Pancreas (tissue), 10 donors: Measurements from ENCODE around the gene GANC. TPM values are rescaled to one million over a fixed set of nuclear protein-coding genes. Genes with fewer than 3 reads are reported as not detected.

Experiments used
- ATAC-seq, 4 donors: fragments of 200-7000 bp; cut with Tn5 transposase; one replicate each; pipeline versions ENCODE4 v1.8.0 to v1.9.1; 2020; ENCODE audit warnings: mild to moderate bottlenecking in 4 of 4, moderate library complexity in 4 of 4
- DNase-seq, 6 donors: peaks; one replicate each; pipeline ENCODE4 v3.0.0-alpha.2; 2020
- FAIRE-seq: peaks from 2 replicates; lab custom pipeline; 2012; peaks lifted over from hg19 to GRCh38; lab: Jason Lieb, UNC
- H3K27ac ChIP-seq, 4 donors: fragments of 200-600 bp; sonication (generic); 1 replicate in 3 of 4; 2 replicates in 1 of 4; pipeline versions ENCODE4 v1.5.0 to v1.8.0; 2020
- H3K27me3 ChIP-seq, 4 donors: fragments of 200-600 bp; one replicate each; pipeline ENCODE4 v1.8.0; 2021
- H3K36me3 ChIP-seq, 3 donors: fragments of 200-600 bp; sonication (generic) in 1 of 3; one replicate each; pipeline versions ENCODE4 v1.5.0 to v1.8.0; 2020 to 2021
- H3K4me1 ChIP-seq, 3 donors: fragments of 200-600 bp; one replicate each; pipeline ENCODE4 v1.8.0; 2021
- H3K4me3 ChIP-seq, 4 donors: fragments of 200-600 bp; sonication (generic) in 2 of 4; one replicate each; pipeline versions ENCODE4 v1.5.0 to v1.8.0; 2020 to 2021
- H3K9me3 ChIP-seq, 4 donors: fragments of 200-600 bp; one replicate each; pipeline ENCODE4 v1.8.0; 2021
- CTCF ChIP-seq, 4 donors: fragments of 200-600 bp; sonication (generic) in 3 of 4; IDR thresholded peaks; one replicate each; pipeline versions ENCODE4 v1.5.0 to v1.8.0; 2021; ENCODE audit warnings: antibody characterized with exemption in 4 of 4
- WGBS, 2 donors: extraction: QIAGEN DNeasy Blood & Tissue Kit; methylation state at CpG; one replicate each; pipeline ENCODE4 v1.1.7; 2013; 5-methylcytosine and 5-hydroxymethylcytosine counted together
- intact Hi-C, 3 donors: fragments of 100-400 bp; cut with DNase I; formaldehyde crosslinking; loops; one replicate each; pipeline versions ENCODE4 v1.11.1 to v1.14.2; 2022
- polyA plus RNA-seq, 2 donors: library from polyadenylated mRNA; stranded (reverse); fragments of 200-250 nt; gene quantifications; one replicate each; pipeline ENCODE4 v1.2.3, GENCODE V29; 2013
- total RNA-seq, 6 donors: library from RNA; stranded (reverse); fragmentation: NEBNext Ultra II Directional in 4 of 6; extraction: Animal tissue kit (Norgen Biotek cat#: 25700) in 4 of 6; gene quantifications; one replicate each; pipeline versions ENCODE4 v1.2.1 to v1.2.4, GENCODE V29; 2021 to 2023
- donor health status: healthy with polysubstance abuse.
- donor health status: DM: no; HTN: no; CAD: no; lungs with moderate emphysema.
- donor health status: DM: no; HTN: no; CAD: no.
- donor health status: control.
- donor health status: control.
- donor health status: Bipolar disorder and iron deficiency.
- donor health status: DM: yes; HTN: yes; CAD: no.
- donor health status: DM: no; HTN: no; CAD: no.
- donor health status: DM: no; HTN: no; CAD: no.
- donor health status: DM: yes; HTN: yes; CAD: no.

The GANC gene
- total and polyA plus RNA-seq, 8 donors, result 6.9 to 21.1 (median 10.1) TPM

DNA sequence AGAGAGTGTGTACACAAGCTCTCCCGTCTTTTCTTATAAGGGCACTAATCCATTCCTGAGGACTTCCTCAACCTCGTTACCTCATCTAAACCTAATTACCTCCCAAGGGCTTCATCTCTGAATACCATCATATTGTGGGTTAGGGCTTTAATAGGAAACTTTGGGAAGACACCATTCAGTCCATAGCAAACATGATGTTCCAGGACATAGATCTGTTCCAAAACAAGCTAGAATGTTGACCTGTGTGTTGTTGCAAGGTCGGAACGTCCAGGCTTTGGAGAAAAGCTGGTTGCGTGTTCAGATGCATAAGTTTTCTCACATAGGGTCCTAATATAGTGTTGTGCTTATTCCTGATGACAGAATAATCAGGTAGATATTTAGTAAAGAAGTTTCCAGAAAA is 9.9 kb downstream of the GANC start:
- no peak for TF ChIP-seq CTCF (IDR thresholded peaks at IDR 0.05)
- intact Hi-C loops, result no loop called here
- Histone ChIP-seq H3K4me1 (peaks cover 5 to 13% (median 9%) of the 10 kb centered on the region in 3 donors), H3K4me3 (no peak overlapping the region), H3K27me3 (no peaks in the 10 kb centered on the region), H3K9me3 (no peaks in the 10 kb centered on the region), H3K36me3 (peaks cover 0 to 10% (median 0%) of the 10 kb centered on the region in 3 donors), H3K27ac (no peak overlapping the region)
- 64 to 71% methylated on average over 5 of the region's 5 CpGs for WGBS, 2 donors
- no peak for FAIRE-seq
- no peak for ATAC-seq
- no peak for DNase-seq

DNA sequence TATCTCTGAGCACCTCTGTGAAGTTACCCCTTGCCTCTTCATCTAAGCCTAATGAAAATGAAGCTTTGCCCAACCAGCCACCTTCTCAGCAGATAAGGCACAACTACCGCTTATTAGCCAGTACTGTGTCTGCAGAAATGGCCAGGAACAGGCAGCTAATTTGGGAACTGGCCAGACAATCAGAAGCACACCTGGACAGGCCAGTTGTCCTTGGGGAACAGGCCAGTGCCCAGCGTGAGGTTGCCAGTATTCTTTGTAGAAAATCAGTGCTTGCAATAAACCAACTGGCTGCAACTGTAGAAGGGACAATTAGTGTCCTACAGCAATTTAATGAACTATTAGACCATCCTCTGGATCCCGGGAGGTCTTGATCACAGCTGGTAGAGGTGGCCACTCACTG is 10.7 kb downstream of the GANC start:
- Histone ChIP-seq H3K36me3 (peaks cover 0 to 10% (median 0%) of the 10 kb centered on the region in 3 donors), H3K9me3 (no peaks in the 10 kb centered on the region), H3K4me1 (peaks cover 5 to 13% (median 9%) of the 10 kb centered on the region in 3 donors), H3K4me3 (no peak overlapping the region), H3K27me3 (no peaks in the 10 kb centered on the region), H3K27ac (no peak overlapping the region)
- no peak for FAIRE-seq
- WGBS, 2 donors, result 49 to 54% methylated on average over 3 of the region's 3 CpGs
- TF ChIP-seq CTCF (IDR thresholded peaks at IDR 0.05), result no peak
- peak in 2 of 4 donors; percentile 16 to 67 for ATAC-seq
- peak in 2 of 6 donors; percentile 9 to 15 for DNase-seq
- intact Hi-C loops, result no loop called here

DNA sequence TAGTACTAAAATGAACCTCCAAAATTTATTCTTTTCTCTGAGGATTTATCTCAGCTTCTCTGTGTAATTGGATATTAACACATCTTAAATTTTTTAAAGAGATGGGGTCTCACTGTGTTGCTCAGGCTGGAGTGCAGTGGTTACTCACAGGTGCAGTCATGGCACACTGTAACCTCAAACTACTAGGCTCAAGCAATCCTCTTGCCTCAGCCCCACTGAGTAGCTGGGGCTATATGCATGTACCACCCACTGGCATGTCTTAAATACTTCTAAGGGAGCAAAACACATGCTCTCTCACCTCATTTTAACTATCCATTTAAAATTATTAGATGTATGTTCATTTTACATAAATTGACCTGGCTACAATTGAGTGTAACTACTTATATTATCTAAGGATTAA is 11.6 kb downstream of the GANC start:
- TF ChIP-seq CTCF (IDR thresholded peaks at IDR 0.05), result no peak
- Histone ChIP-seq H3K4me1 (peaks cover 5 to 13% (median 9%) of the 10 kb centered on the region in 3 donors), H3K36me3 (peaks cover 0 to 10% (median 0%) of the 10 kb centered on the region in 3 donors), H3K27me3 (no peaks in the 10 kb centered on the region), H3K27ac (no peak overlapping the region), H3K9me3 (no peaks in the 10 kb centered on the region), H3K4me3 (no peak overlapping the region)
- DNase-seq (no peak), FAIRE-seq (no peak), ATAC-seq (no peak)
- intact Hi-C loops, result no loop called here

- Histone ChIP-seq H3K36me3 (peaks cover 0 to 10% (median 0%) of the 10 kb centered on the region in 3 donors), H3K9me3 (no peaks in the 10 kb centered on the region), H3K4me1 (peaks cover 5 to 13% (median 9%) of the 10 kb centered on the region in 3 donors), H3K27ac (no peak overlapping the region), H3K27me3 (no peaks in the 10 kb centered on the region), H3K4me3 (no peak overlapping the region)
- FAIRE-seq (no peak), ATAC-seq (no peak), DNase-seq (no peak)
- no peak for TF ChIP-seq CTCF (IDR thresholded peaks at IDR 0.05)
- WGBS, 2 donors, result 91 to 98% methylated on average over 1 of the region's 1 CpG
- intact Hi-C loops, result no loop called here
Observed at GRCh38 chr15:42285034-42285433, 12.0 kb downstream of the GANC start.

DNA sequence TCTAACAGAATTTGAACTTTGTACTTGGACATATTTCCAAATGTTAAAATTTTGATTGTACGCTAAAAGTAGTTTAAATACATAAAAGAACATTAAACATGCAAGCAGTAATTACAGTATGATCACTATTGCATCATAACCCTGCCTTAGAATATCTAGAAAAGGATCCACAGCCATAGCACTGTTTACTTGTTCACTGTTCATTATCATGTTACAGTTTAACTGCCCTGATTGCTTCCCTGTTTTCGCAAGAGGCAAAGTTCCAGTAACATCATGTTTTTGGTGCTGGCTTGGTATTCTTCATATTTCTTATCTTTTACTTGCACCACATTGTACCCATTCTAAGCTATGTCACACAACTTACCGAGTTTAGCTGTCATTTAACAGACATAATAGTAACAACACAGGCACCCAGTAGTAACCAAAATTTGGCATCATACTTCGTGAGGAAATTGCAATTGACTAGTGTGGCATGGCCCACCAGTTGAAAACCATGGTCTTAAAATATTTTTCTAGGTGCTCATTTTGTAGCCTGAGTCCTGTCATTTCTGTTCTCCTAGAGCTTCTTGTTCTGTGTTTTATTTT is 13.5 kb downstream of the GANC start:
- no peak for TF ChIP-seq CTCF (IDR thresholded peaks at IDR 0.05)
- H3K27ac ChIP-seq, result no peak overlapping the region
- intact Hi-C loops, result no loop called here

More for the DNA sequence above, 13.5 kb downstream of the GANC start:
- Histone ChIP-seq H3K9me3 (no peaks in the 10 kb centered on the region), H3K36me3 (peaks cover 0 to 3% (median 0%) of the 10 kb centered on the region in 3 donors), H3K4me3 (no peak overlapping the region), H3K27me3 (no peaks in the 10 kb centered on the region), H3K4me1 (peaks cover 5 to 13% (median 9%) of the 10 kb centered on the region in 3 donors)
- ATAC-seq (peak; percentile 31 to 72 (median 62)), DNase-seq (no peak), FAIRE-seq (no peak)
- 26 to 41% methylated on average over 4 of the region's 4 CpGs for WGBS, 2 donors
